ENCODE measurements around the gene SPX.

- no peak for TF ChIP-seq CTCF (IDR thresholded peaks at IDR 0.05)
- TF ChIP-seq POLR2A (IDR thresholded peaks at IDR 0.05; ENCODE audit: low read depth), result no peak
- no peak for TF ChIP-seq EP300 (IDR thresholded peaks at IDR 0.05)
Measured at GRCh38 chr12:21580748-21581516, 54.8 kb downstream of the SPX start.
